ENCODE results near the gene B4GALNT3. TPM values are rescaled to one million over a fixed set of nuclear protein-coding genes. Genes with fewer than 3 reads are reported as not detected.

B4GALNT3 gene
- total and polyA plus RNA-seq, 2 experiments from 2014 or later, result 2.8 to 15.8 TPM

DNA sequence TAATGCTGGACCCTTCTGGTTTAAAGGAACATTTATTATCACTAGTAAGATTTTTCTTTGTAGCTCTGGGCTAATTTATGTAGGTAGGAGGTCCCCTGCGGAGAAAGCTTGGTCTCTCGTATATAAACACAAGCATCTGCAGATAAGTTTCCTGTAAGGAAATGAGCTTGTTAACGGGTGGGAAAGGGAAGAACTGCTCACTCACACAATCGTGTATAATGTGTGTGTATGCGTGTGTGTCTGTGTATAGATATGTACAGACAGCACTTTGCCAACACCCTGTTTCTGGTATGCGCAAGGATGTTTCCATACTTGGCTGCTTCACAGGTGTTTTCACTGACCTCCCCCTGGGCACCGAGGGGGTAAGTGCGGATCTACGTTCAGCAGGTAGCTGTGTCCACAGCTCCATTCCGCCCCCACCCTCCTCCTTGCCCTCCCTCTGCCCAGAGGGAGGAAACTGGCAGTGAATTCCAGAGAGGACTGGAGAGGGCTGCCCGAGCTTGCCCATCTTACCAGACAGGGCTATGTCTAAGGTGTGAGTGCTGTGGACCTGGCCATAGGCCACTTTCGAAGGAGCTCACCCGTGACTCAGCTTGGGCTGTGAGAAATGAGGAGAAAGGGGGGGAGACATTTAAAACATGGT lies 138.3 kb downstream of the B4GALNT3 start:
- no peak overlapping the region; the same call in 1 of the 2 replicates for H2AFZ ChIP-seq
- no peaks in the 10 kb centered on the region for H3K27me3 ChIP-seq (ENCODE audit: insufficient read depth)
- peaks cover 4% of the 10 kb centered on the region; the same call in 2 of the 3 replicates for H3K4me1 Mint-ChIP-seq
- no peak overlapping the region for H3K4me2 ChIP-seq
- H3K4me1 ChIP-seq (ENCODE audit: insufficient read depth), result no peaks in the 10 kb centered on the region
- H3K27me3 Mint-ChIP-seq (ENCODE audit: insufficient read depth, low read depth, poor library complexity), result peaks cover 2% of the 10 kb centered on the region
- H3K4me3 ChIP-seq, result no peak overlapping the region
- no peaks in the 10 kb centered on the region for H3K9me2 ChIP-seq (ENCODE audit: insufficient read depth)
- no peaks in the 10 kb centered on the region for H3K36me3 ChIP-seq (ENCODE audit: insufficient read depth)
- no peaks in the 10 kb centered on the region for H3K36me3 Mint-ChIP-seq (ENCODE audit: low read depth)
- H3K27ac Mint-ChIP-seq, result no peak overlapping the region
- no peaks in the 10 kb centered on the region for H4K20me1 ChIP-seq (replicated peaks; ENCODE audit: insufficient read depth)
- no peaks in the 10 kb centered on the region for H3K9me3 Mint-ChIP-seq
- H3K4me3 Mint-ChIP-seq, result no peak overlapping the region
- TF ChIP-seq, protein P1, sequence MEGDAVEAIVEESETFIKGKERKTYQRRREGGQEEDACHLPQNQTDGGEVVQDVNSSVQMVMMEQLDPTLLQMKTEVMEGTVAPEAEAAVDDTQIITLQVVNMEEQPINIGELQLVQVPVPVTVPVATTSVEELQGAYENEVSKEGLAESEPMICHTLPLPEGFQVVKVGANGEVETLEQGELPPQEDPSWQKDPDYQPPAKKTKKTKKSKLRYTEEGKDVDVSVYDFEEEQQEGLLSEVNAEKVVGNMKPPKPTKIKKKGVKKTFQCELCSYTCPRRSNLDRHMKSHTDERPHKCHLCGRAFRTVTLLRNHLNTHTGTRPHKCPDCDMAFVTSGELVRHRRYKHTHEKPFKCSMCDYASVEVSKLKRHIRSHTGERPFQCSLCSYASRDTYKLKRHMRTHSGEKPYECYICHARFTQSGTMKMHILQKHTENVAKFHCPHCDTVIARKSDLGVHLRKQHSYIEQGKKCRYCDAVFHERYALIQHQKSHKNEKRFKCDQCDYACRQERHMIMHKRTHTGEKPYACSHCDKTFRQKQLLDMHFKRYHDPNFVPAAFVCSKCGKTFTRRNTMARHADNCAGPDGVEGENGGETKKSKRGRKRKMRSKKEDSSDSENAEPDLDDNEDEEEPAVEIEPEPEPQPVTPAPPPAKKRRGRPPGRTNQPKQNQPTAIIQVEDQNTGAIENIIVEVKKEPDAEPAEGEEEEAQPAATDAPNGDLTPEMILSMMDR (conservative IDR thresholded peaks at IDR 0.05; ENCODE audit: low read depth in 2 of 2), result no peak
- TF ChIP-seq, protein P2, sequence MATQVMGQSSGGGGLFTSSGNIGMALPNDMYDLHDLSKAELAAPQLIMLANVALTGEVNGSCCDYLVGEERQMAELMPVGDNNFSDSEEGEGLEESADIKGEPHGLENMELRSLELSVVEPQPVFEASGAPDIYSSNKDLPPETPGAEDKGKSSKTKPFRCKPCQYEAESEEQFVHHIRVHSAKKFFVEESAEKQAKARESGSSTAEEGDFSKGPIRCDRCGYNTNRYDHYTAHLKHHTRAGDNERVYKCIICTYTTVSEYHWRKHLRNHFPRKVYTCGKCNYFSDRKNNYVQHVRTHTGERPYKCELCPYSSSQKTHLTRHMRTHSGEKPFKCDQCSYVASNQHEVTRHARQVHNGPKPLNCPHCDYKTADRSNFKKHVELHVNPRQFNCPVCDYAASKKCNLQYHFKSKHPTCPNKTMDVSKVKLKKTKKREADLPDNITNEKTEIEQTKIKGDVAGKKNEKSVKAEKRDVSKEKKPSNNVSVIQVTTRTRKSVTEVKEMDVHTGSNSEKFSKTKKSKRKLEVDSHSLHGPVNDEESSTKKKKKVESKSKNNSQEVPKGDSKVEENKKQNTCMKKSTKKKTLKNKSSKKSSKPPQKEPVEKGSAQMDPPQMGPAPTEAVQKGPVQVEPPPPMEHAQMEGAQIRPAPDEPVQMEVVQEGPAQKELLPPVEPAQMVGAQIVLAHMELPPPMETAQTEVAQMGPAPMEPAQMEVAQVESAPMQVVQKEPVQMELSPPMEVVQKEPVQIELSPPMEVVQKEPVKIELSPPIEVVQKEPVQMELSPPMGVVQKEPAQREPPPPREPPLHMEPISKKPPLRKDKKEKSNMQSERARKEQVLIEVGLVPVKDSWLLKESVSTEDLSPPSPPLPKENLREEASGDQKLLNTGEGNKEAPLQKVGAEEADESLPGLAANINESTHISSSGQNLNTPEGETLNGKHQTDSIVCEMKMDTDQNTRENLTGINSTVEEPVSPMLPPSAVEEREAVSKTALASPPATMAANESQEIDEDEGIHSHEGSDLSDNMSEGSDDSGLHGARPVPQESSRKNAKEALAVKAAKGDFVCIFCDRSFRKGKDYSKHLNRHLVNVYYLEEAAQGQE (IDR thresholded peaks at IDR 0.05; ENCODE audit: unreplicated experiment), result no peak
- no peak for TF ChIP-seq CREB1 (CRISPR knock-in tag; IDR thresholded peaks at IDR 0.05; ENCODE audit: low read depth)
- no peak for TF ChIP-seq STAT1 (IDR thresholded peaks at IDR 0.05; ENCODE audit: unreplicated experiment)
- TF ChIP-seq, protein P3, sequence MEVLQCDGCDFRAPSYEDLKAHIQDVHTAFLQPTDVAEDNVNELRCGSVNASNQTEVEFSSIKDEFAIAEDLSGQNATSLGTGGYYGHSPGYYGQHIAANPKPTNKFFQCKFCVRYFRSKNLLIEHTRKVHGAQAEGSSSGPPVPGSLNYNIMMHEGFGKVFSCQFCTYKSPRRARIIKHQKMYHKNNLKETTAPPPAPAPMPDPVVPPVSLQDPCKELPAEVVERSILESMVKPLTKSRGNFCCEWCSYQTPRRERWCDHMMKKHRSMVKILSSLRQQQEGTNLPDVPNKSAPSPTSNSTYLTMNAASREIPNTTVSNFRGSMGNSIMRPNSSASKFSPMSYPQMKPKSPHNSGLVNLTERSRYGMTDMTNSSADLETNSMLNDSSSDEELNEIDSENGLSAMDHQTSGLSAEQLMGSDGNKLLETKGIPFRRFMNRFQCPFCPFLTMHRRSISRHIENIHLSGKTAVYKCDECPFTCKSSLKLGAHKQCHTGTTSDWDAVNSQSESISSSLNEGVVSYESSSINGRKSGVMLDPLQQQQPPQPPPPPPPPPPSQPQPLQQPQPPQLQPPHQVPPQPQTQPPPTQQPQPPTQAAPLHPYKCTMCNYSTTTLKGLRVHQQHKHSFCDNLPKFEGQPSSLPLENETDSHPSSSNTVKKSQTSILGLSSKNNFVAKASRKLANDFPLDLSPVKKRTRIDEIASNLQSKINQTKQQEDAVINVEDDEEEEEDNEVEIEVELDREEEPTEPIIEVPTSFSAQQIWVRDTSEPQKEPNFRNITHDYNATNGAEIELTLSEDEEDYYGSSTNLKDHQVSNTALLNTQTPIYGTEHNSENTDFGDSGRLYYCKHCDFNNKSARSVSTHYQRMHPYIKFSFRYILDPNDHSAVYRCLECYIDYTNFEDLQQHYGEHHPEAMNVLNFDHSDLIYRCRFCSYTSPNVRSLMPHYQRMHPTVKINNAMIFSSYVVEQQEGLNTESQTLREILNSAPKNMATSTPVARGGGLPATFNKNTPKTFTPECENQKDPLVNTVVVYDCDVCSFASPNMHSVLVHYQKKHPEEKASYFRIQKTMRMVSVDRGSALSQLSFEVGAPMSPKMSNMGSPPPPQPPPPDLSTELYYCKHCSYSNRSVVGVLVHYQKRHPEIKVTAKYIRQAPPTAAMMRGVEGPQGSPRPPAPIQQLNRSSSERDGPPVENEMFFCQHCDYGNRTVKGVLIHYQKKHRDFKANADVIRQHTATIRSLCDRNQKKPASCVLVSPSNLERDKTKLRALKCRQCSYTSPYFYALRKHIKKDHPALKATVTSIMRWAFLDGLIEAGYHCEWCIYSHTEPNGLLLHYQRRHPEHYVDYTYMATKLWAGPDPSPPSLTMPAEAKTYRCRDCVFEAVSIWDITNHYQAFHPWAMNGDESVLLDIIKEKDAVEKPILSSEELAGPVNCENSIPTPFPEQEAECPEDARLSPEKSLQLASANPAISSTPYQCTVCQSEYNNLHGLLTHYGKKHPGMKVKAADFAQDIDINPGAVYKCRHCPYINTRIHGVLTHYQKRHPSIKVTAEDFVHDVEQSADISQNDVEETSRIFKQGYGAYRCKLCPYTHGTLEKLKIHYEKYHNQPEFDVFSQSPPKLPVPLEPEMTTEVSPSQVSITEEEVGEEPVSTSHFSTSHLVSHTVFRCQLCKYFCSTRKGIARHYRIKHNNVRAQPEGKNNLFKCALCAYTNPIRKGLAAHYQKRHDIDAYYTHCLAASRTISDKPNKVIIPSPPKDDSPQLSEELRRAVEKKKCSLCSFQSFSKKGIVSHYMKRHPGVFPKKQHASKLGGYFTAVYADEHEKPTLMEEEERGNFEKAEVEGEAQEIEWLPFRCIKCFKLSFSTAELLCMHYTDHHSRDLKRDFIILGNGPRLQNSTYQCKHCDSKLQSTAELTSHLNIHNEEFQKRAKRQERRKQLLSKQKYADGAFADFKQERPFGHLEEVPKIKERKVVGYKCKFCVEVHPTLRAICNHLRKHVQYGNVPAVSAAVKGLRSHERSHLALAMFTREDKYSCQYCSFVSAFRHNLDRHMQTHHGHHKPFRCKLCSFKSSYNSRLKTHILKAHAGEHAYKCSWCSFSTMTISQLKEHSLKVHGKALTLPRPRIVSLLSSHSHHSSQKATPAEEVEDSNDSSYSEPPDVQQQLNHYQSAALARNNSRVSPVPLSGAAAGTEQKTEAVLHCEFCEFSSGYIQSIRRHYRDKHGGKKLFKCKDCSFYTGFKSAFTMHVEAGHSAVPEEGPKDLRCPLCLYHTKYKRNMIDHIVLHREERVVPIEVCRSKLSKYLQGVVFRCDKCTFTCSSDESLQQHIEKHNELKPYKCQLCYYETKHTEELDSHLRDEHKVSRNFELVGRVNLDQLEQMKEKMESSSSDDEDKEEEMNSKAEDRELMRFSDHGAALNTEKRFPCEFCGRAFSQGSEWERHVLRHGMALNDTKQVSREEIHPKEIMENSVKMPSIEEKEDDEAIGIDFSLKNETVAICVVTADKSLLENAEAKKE (CRISPR knock-in tag; IDR thresholded peaks at IDR 0.05), result no peak
- H3K79me2 ChIP-seq (replicated peaks; ENCODE audit: insufficient read depth), result no peaks in the 10 kb centered on the region
- no peaks in the 10 kb centered on the region for H3F3A ChIP-seq (replicated peaks; ENCODE audit: low read depth)
- ATAC-seq (peak; percentile 46), DNase-seq (ENCODE audit: low spot score) (no peak)
- H3K27ac ChIP-seq (ENCODE audit: low read depth), result no peak overlapping the region
